T-helper 17 cell (primary cell): ENCODE measurements around the gene SLC13A3. TPM values are rescaled to one million over a fixed set of nuclear protein-coding genes. Genes with fewer than 3 reads are reported as not detected.
"Not testable (repeated sequence)": the region's sequence is repeated elsewhere in the genome, so short reads cannot be mapped to it uniquely, and the experiment has no call there.

ENCODE experiments used
- ATAC-seq: fragments of 150-1000 bp; cut with Tn5 transposase; 2 replicates; pipeline ENCODE4 v1.10.0; 2021; ENCODE audit warnings: mild to moderate bottlenecking, moderate library complexity
- DNase-seq, 3 donors: peaks; one replicate each; pipeline versions ENCODE4 v3.0.0 to v3.0.0-alpha.2; 2020 to 2021
- H3K9me3 ChIP-seq: one replicate; pipeline ENCODE4 v1.7.0; 2013; ENCODE audit warnings: low read length, mild to moderate bottlenecking; ENCODE audit not compliant: control insufficient read depth, poor library complexity, severe bottlenecking
- H3K27ac Mint-ChIP-seq: one replicate; pipeline ENCODE4 v1.8.0; 2022; ENCODE audit warnings: mild to moderate bottlenecking, moderate library complexity, mixed read lengths
- H3K27me3 Mint-ChIP-seq: one replicate; pipeline ENCODE4 v1.8.0; 2022; ENCODE audit warnings: mixed read lengths
- H3K36me3 Mint-ChIP-seq: one replicate; pipeline ENCODE4 v1.8.0; 2022; ENCODE audit warnings: low read depth, mixed read lengths
- H3K4me1 Mint-ChIP-seq: one replicate; pipeline ENCODE4 v1.8.0; 2022; ENCODE audit warnings: mild to moderate bottlenecking, mixed read lengths
- H3K4me3 Mint-ChIP-seq: one replicate; pipeline ENCODE4 v1.8.0; 2022; ENCODE audit warnings: mild to moderate bottlenecking, moderate library complexity, mixed read lengths
- total RNA-seq, 4 donors: library from RNA in 2 of 4; stranded (reverse) in 2 of 4; gene quantifications; one replicate each; pipeline ENCODE4 v1.2.3 and lab custom pipeline; 2022 to 2026

Gene SLC13A3
- total RNA-seq, 2 donors from 2014 or later, result 0.10 TPM; not detected in 1

DNA sequence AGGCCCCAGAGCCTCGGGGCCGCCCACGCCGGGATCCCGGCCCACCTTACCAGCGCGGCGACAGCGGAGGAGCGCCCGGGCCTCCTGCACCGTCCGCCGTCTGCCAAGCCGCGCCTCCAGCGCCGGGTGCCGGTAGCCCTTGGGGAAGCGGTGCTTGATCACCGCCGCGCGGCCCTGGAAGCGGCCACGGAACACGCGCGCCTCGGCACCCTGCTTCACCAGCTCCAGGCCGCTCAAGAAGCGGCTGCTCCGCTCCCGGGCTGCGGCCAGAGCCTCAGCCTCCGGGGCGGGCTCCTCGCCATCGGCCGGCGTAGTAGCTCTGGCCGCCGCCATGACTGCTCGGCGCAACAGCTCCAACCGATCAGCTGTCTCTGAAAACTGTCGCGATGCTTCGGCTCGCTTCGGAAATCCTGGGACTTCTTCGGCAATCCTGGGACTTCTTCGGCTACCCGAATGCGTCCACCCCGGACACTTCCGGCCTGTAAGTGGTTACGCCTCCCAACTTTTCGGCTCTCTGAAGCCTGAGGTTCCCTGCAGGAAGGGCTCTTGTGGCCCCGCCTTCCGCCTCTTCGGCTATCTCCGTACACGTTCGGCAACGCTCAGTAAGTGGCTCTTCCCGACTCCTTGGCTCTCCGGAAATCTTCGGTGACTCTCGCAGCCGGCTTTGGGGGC lies 38.0 kb upstream of the SLC13A3 start, which contains the start of gene TP53RK:
Gene TP53RK, minus strand, starts transcription at position 363 of the 672 bp plus-strand sequence. Its CDS starts 30 bp downstream, at position 333.
- DNase-seq, result peak; percentile 82 to 89 (median 87)
- no peaks in the 10 kb centered on the region for H3K9me3 ChIP-seq
- peaks cover 5% of the 10 kb centered on the region for H3K36me3 Mint-ChIP-seq
- peak; percentile 96 for ATAC-seq
- peak within 1 kb of the TSS; percentile 93 for H3K27ac Mint-ChIP-seq
- peaks cover 34% of the 10 kb centered on the region for H3K4me1 Mint-ChIP-seq
- peak within 1 kb of the TSS; percentile 99 for H3K4me3 Mint-ChIP-seq
- no peaks in the 10 kb centered on the region for H3K27me3 Mint-ChIP-seq

DNA sequence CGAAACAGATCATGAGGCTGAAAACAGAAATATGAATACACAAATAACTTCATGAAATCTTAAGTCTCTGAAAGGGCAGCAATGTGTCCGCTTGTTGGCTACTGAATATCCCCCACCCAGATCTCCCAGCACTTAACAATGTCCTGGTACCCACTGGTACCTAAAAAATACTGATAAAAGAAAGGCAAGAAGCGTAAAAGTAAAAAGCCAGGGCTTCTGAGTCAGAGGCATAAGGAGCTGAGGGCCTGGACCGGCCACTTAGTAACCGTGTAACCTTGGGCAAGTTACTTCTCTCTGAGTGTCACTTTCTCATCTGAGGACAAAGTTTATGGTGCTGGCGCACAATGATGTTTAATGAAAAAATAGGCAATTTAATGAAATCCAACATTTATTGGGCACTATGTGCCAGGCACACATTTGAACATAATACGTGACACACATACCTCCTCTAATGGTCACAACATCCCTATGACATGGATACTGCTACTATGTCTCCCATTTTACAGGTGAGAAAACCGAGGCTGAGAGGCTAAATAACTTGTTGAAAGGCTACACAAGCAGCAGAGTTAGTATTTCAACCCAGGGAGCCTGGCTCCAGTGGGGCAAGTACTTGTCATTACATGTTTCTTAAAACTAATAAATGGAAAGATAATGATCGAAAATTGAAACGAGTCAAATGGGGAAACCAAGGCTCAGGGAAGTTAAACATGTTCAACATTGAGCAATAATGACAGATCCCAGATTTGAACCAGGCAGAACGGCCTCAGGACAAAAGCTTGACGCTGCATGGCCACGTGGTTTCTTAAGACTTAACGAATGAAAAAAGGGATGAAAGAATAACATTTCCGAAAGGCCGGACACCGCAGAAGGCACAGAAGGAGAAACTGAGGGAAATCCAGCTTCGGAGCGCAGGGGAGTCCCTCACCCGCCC lies 37.2 kb upstream of the SLC13A3 start:
- peaks cover 39% of the 10 kb centered on the region for H3K4me1 Mint-ChIP-seq

DNA sequence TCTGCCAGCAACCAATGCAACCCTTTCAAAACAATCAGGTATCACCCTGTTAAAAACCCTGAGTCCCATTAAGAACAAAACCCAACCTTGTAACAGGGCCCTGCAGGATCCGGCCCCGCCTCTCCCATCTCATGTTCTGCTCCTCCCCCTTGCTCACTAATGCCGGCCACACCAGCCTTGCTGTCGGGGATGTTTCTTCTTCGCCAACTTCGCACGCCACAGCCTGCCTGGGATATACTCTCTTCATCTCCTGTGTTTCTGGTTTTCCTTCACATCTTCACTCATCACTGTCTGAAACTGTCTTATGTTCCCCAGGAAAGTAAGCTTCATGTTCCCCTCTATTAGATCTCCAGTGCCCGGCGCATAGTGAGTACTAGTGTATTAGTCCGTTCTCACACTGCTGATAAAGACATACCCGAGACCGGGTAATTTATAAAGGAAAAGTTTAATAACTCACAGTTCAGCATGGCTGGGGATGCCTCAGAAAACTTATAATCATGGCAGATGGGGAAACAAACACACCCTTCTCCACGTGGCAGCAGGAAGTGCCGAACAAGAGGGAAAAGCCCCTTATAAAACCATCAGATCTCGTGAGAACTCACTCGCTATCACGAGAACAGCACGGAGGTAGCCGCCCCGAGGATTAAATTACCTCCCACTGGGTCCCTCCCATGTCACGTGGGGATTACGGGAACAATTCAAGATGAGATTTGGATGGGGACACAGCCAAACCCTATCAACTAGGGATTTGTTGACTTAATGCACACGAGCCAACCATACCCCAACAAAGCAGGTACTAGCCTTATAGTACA lies 32.9 kb upstream of the SLC13A3 start:
- H3K27ac Mint-ChIP-seq, result peak overlapping the region; percentile 89
- no peaks in the 10 kb centered on the region for H3K9me3 ChIP-seq
- peaks cover 11% of the 10 kb centered on the region for H3K36me3 Mint-ChIP-seq
- H3K4me1 Mint-ChIP-seq, result peaks cover 45% of the 10 kb centered on the region
- ATAC-seq, result no peak
- DNase-seq, result no peak
- H3K27me3 Mint-ChIP-seq, result no peaks in the 10 kb centered on the region
- H3K4me3 Mint-ChIP-seq, result no peak overlapping the region

More for the DNA sequence above, 37.2 kb upstream of the SLC13A3 start:
- peak overlapping the region; percentile 99 for H3K4me3 Mint-ChIP-seq
- no peaks in the 10 kb centered on the region for H3K27me3 Mint-ChIP-seq
- H3K27ac Mint-ChIP-seq, result peak overlapping the region; percentile 93
- peaks cover 12% of the 10 kb centered on the region for H3K36me3 Mint-ChIP-seq
- no peaks in the 10 kb centered on the region for H3K9me3 ChIP-seq
- DNase-seq (no peak), ATAC-seq (no peak)

DNA sequence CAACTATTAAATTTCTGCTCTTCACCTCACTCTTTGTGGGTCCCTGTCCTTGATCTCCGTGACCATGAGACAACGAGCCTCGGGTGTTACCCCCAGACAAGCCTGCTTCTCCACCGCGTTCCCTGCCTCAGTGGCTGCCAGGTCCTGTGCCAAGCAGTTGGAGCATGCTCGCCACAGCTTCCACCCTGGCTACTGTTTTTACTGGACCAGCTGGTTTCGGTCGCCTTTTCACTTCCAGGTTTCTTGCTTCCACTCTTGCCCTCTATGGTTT lies 32.3 kb upstream of the SLC13A3 start:
- Mint-ChIP-seq H3K4me1 (peaks cover 43% of the 10 kb centered on the region), H3K4me3 (no peak overlapping the region), H3K27me3 (no peaks in the 10 kb centered on the region), H3K36me3 (peaks cover 11% of the 10 kb centered on the region), H3K27ac (peak overlapping the region; percentile 89)
- DNase-seq, result no peak
- ATAC-seq, result no peak
- H3K9me3 ChIP-seq, result no peaks in the 10 kb centered on the region

DNA sequence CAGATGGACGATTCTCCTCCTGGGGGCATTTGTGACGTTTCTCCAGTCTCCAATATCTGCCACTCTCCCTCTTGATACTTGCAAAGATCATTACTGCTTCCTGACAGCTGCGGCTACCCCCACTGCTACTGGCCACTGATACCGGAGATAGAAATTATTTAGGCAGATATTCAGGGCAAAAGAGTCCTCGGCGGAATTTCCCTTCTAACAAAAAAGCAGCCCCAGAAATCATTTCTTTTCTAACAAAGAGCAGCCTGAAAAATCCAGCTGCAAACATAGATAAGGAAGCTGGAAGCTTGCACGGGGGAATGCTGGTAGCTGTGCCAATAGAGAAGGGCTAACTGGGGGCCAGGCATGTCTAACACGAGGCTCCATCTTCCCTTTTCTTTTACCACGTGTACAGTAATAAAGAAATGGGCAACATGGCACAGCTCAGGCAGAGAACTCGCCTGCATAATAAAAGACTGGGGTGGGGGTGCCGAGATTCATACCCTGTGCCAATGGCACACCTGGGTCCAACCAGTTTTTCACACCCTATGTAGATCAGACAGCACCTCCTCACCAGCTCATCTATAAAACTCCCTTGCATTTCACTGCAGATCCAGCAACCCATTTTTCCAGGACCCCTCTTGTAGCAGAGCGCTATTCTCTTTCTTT lies 31.9 kb upstream of the SLC13A3 start:
- DNase-seq (no peak), ATAC-seq (no peak)
- Mint-ChIP-seq H3K27me3 (no peaks in the 10 kb centered on the region), H3K27ac (peak overlapping the region; percentile 89), H3K4me1 (peaks cover 41% of the 10 kb centered on the region), H3K4me3 (no peak overlapping the region), H3K36me3 (peaks cover 11% of the 10 kb centered on the region)
- H3K9me3 ChIP-seq, result no peaks in the 10 kb centered on the region

DNA sequence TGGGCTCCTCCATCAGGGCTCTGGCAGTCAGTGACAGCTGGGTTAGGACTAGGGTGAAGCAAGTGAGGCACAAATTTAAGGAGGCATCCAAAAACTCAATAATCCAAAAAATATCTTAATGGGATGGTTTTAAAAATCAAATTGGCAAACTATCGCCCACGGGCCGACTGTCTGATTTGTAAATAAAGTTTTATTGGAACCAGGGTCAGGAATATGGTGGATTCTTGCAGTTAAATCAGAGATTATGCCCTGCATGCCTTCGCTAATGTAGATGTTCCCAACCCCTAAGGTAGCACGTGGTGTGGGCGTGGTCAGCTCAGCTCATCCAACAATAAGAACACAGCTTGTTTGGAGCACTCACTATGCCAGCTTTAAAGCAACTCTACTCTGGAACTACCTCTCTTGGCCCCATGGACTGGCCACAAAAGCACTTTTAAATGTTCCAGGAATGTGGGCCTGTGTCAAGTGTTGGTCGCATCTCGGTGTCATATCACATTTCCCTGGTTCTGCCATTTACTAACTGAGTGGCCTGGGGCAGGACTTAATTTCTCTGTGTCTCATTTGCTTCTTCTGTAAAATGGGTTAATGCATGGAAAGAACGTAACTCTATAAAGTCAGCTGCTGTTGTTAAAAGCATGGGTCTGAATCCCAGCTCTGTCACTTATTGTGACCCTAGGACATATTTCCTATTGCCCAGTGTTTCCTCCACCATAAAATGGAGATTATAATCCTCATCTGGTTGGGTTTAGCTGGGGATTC lies 31.0 kb upstream of the SLC13A3 start:
- Mint-ChIP-seq H3K36me3 (peaks cover 13% of the 10 kb centered on the region), H3K27ac (peak overlapping the region; percentile 89), H3K4me1 (peaks cover 33% of the 10 kb centered on the region), H3K27me3 (no peaks in the 10 kb centered on the region), H3K4me3 (no peak overlapping the region)
- DNase-seq (no peak), ATAC-seq (no peak)
- no peaks in the 10 kb centered on the region for H3K9me3 ChIP-seq

DNA sequence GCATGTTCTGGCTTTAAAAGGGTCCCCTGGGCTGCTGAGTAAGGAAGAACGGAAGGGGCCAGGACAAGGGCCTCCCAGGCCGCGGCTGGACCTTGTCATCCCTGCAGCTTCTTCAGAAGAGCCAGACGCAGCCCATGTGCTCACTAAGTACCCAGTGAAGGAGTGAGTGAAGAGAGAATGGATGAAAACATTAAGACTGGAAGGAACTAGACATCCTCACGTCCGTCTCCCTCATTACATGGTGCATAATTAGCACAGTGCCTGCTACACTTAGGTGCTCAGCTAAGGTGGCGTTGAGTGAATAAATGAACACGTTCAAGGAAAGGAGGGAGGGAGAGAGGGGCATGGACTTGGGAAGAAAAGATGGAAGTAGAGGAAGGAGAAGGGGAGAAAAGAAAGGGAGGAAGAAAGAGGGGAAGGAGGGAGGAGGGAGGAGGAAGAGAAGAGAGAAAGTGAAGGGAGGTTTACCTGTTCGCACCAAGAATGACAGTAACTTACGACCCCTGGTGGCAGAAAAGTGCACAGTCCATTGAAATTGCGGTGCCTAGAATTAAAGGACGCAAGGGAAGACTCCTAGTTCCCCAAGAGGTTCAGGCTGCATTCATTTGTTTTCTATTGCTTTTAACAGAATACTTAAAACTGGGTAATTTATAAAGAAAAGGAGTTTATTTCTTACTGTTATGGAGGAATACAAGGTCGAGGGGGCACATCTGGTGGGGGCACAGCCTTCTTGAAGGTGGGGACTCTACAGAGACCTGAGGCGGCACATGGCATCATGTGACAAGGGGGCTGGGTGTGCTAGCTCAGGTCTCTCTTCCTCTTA lies 30.0 kb upstream of the SLC13A3 start:
- DNase-seq, result peak; percentile 19 to 59 (median 40)
- Mint-ChIP-seq H3K4me1 (peaks cover 28% of the 10 kb centered on the region), H3K27ac (peak overlapping the region; percentile 68)

DNA sequence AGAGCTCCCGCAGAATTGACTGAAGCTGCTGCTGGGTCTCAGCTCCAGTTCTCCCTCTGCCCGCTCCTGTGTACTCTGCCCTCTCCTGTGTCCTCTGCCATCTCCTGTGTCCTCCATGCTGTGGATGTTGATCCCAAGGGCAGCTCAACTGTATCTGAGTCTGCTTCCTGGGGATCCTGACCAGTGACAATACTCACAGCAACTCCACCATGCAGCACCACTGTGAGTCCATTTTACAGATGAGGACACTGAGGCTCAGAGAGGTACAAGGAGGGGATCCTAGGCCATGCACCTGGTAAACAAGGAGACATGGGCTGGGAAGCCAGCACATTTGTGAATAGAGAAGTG lies 29.4 kb upstream of the SLC13A3 start:
- no peaks in the 10 kb centered on the region for H3K9me3 ChIP-seq
- ATAC-seq (no peak), DNase-seq (no peak)
- H3K4me1 Mint-ChIP-seq, result peaks cover 24% of the 10 kb centered on the region
- peaks cover 13% of the 10 kb centered on the region for H3K36me3 Mint-ChIP-seq
- H3K27me3 Mint-ChIP-seq, result no peaks in the 10 kb centered on the region
- H3K27ac Mint-ChIP-seq, result peak overlapping the region; percentile 68
- no peak overlapping the region for H3K4me3 Mint-ChIP-seq

More for the DNA sequence above, 30.0 kb upstream of the SLC13A3 start:
- Mint-ChIP-seq H3K4me3 (peak overlapping the region; percentile 31), H3K36me3 (peaks cover 13% of the 10 kb centered on the region), H3K27me3 (no peaks in the 10 kb centered on the region)
- ATAC-seq, result peak; percentile 72
- no peaks in the 10 kb centered on the region for H3K9me3 ChIP-seq

DNA sequence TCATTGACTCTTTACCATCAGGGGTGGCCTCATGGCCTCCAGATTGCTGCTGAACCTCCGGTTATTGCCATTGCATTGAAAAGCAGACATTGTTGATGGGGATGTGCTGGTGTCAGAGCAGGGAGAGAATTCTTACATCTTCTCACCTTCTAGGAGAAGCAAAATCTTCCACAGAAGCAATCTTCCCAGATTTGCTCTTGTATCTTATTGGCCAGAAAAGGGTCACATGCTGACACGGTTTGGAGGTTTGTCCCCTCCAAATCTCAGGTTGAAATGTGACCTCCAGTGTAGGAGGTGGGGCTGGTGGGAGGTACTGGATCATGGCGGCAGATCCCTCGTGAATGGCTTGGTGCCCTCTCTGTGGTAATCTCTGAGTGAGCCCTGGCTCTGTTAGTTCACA lies 27.3 kb upstream of the SLC13A3 start:
- H3K36me3 Mint-ChIP-seq, result peaks cover 5% of the 10 kb centered on the region
- DNase-seq (no peak), ATAC-seq (no peak)

DNA sequence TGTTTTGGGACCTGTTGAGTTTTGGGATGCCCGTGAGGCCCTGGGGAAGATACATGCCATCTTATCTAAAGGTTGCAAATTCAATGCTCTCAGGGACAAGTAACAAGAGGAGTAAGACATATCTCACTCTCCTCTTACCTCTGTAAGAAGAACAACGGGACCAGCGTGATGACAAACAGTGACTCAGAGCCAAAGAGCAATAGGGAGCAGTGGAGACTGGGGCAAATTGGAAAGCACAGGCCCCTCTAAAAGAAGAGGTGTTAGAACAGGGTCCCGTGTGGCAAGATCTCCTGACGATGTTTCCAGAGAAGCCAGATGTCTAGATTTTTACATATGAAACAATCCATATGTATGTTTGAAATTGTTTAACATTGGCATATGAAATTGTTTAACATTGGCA lies 26.3 kb upstream of the SLC13A3 start:
- Mint-ChIP-seq H3K36me3 (peaks cover 4% of the 10 kb centered on the region), H3K27ac (no peak overlapping the region), H3K27me3 (no peaks in the 10 kb centered on the region)

More for the DNA sequence above, 27.3 kb upstream of the SLC13A3 start:
- Mint-ChIP-seq H3K4me1 (peaks cover 18% of the 10 kb centered on the region), H3K4me3 (no peak overlapping the region), H3K27ac (no peak overlapping the region), H3K27me3 (no peaks in the 10 kb centered on the region)
- H3K9me3 ChIP-seq, result no peaks in the 10 kb centered on the region

DNA sequence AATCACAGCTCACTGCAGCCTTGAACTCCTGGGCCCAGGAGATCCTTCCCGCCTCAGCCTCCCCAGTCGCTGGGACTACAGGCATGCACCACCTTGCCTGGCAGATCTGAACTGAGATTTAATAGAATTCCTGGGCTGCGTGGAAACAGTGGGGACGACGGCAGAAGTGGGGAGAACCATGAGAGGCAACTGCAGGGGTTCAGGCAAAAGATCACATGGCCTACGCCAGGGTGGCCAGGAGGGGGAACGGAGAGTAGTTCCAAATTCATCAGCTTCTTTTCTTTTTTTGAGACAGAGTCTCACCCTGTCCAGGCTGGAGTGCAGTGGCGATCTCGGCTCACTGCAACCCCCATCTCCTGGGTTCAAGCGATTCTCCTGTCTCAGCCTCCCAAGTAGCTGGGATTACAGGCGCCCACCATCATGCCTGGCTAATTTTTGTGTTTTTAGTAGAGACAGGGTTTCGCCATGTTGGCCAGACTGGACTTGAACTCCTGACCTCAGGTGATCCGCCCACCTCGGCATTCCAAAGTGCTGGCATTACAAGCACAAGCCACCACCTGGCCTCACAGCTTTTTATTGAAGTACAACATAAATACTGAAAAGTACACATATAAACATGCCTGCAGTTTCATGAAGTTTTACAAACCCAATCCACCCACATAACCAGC lies 25.5 kb upstream of the SLC13A3 start:
- not testable (repeated sequence) for H3K36me3 Mint-ChIP-seq, ATAC-seq, H3K27ac Mint-ChIP-seq, H3K4me3 Mint-ChIP-seq, H3K27me3 Mint-ChIP-seq, DNase-seq, H3K9me3 ChIP-seq
- H3K4me1 Mint-ChIP-seq, result peaks cover 13% of the 10 kb centered on the region

More for the DNA sequence above, 26.3 kb upstream of the SLC13A3 start:
- H3K4me1 Mint-ChIP-seq, result peaks cover 13% of the 10 kb centered on the region
- DNase-seq (no peak), ATAC-seq (no peak)
- no peaks in the 10 kb centered on the region for H3K9me3 ChIP-seq
- no peak overlapping the region for H3K4me3 Mint-ChIP-seq
